GM18507 (cell line): ENCODE data around the gene ROCK1.
"Not testable (repeated sequence)": the region's sequence is repeated elsewhere in the genome, so short reads cannot be mapped to it uniquely, and the experiment has no call there.

Experiments
- DNase-seq: peaks from one replicate; pipeline ENCODE4 v3.0.0; 2011; ENCODE audit warnings: low read depth; ENCODE audit not compliant: insufficient read length; ENCODE audit errors: extremely low spot score
- FAIRE-seq: peaks from 2 replicates; lab custom pipeline; 2011; peaks lifted over from hg19 to GRCh38; lab: Jason Lieb, UNC

The ROCK1 gene

GRCh38 chr18:21111346-21112139 is at the start of gene ROCK1:
ROCK1 (minus strand) TSS chr18:21111813; CDS start chr18:21110910, 903 bp downstream.
- peak; percentile 89 for FAIRE-seq

GRCh38 chr18:21155443-21155842 is 43.8 kb upstream of the ROCK1 start:
- no peak for DNase-seq
- FAIRE-seq, result no peak

More at GRCh38 chr18:21111346-21112139, at the start of gene ROCK1:
- peak; percentile 89 for DNase-seq

- DNase-seq (no peak), FAIRE-seq (no peak)
Measured at GRCh38 chr18:21146016-21146415, 34.4 kb upstream of the ROCK1 start.

GRCh38 chr18:21145371-21145770 is 33.8 kb upstream of the ROCK1 start:
- FAIRE-seq, result no peak
- no peak for DNase-seq

GRCh38 chr18:21141668-21142422 is 30.2 kb upstream of the ROCK1 start:
- DNase-seq (no peak), FAIRE-seq (no peak)

- not testable (repeated sequence) for DNase-seq, FAIRE-seq
Measured at GRCh38 chr18:21137719-21138488, 26.3 kb upstream of the ROCK1 start.

GRCh38 chr18:21134895-21135294 is 23.3 kb upstream of the ROCK1 start:
- DNase-seq, result no peak
- no peak for FAIRE-seq

- FAIRE-seq (no peak), DNase-seq (no peak)
Measured at GRCh38 chr18:21132398-21132918, 20.8 kb upstream of the ROCK1 start.

- no peak for FAIRE-seq
- no peak for DNase-seq
Measured at GRCh38 chr18:21131698-21132227, 20.1 kb upstream of the ROCK1 start.

GRCh38 chr18:21129566-21130216 is 18.1 kb upstream of the ROCK1 start:
- DNase-seq (no peak), FAIRE-seq (no peak)

GRCh38 chr18:21123290-21123926 is 11.8 kb upstream of the ROCK1 start:
- FAIRE-seq (no peak), DNase-seq (no peak)

GRCh38 chr18:21118806-21119205 is 7.2 kb upstream of the ROCK1 start:
- FAIRE-seq (no peak), DNase-seq (no peak)

GRCh38 chr18:21117409-21118131 is 6.0 kb upstream of the ROCK1 start:
- FAIRE-seq (no peak), DNase-seq (no peak)

- no peak for DNase-seq
- no peak for FAIRE-seq
Measured at GRCh38 chr18:21115519-21116411, 4.2 kb upstream of the ROCK1 start.

- DNase-seq, result no peak
- no peak for FAIRE-seq
Measured at GRCh38 chr18:21112543-21113105, 1.0 kb upstream of the ROCK1 start.

- FAIRE-seq (no peak), DNase-seq (no peak)
Measured at GRCh38 chr18:21112140-21112473, 494 bp upstream of the ROCK1 start.
